Neural cell (in vitro differentiated cells): ENCODE results near the gene PIGK. TPM values are rescaled to one million over a fixed set of nuclear protein-coding genes. Genes with fewer than 3 reads are reported as not detected.

Source experiments
- H2AFZ ChIP-seq: fragments of 200-600, 300-800 bp; sonication (generic), shearing (Covaris generic); 2 replicates; pipeline ENCODE4 v1.6.0; 2014; ENCODE audit warnings: low read depth, mild to moderate bottlenecking, antibody characterized with exemption, low read length, moderate library complexity
- H3F3A ChIP-seq: fragments of 200-600 bp; shearing (Covaris generic); 2 replicates; pipeline ENCODE4 v1.6.1; 2016; ENCODE audit warnings: mild to moderate bottlenecking, moderate library complexity, mixed read lengths, antibody characterized with exemption, low read length; ENCODE audit not compliant: insufficient read depth, poor library complexity, severe bottlenecking
- H3K27ac ChIP-seq: fragments of 200-600, 300-800 bp; sonication (generic), shearing (Covaris generic); 2 replicates; pipeline ENCODE4 v1.5.1; 2014; ENCODE audit warnings: mild to moderate bottlenecking, low read length, moderate library complexity
- H3K27me3 ChIP-seq: fragments of 300-800, 200-600 bp; sonication (generic), shearing (Covaris generic); 2 replicates; pipeline ENCODE4 v1.6.0; 2014; ENCODE audit warnings: mild to moderate bottlenecking, low read depth, low read length, moderate library complexity; ENCODE audit not compliant: insufficient read depth
- H3K36me3 ChIP-seq: fragments of 300-800, 200-600 bp; sonication (generic), shearing (Covaris generic); 2 replicates; pipeline ENCODE4 v1.5.1; 2014; ENCODE audit warnings: mild to moderate bottlenecking, antibody characterized with exemption, low read length, moderate library complexity; ENCODE audit not compliant: insufficient read depth
- H3K4me2 ChIP-seq: fragments of 300-800, 200-600 bp; sonication (generic), shearing (Covaris generic); 2 replicates; pipeline ENCODE4 v1.6.0; 2014; ENCODE audit warnings: mild to moderate bottlenecking, low read length
- H3K4me3 ChIP-seq: fragments of 300-800, 200-600 bp; sonication (generic), shearing (Covaris generic); 2 replicates; pipeline ENCODE4 v1.5.1; 2014; ENCODE audit warnings: mild to moderate bottlenecking, low read length, moderate library complexity
- H3K79me2 ChIP-seq: fragments of 200-600 bp; shearing (Covaris generic); replicated peaks from 2 replicates; pipeline ENCODE4 v1.6.0; 2014; ENCODE audit warnings: mild to moderate bottlenecking, low read length, moderate library complexity; ENCODE audit not compliant: insufficient read depth
- H3K9ac ChIP-seq: fragments of 300-800, 200-600 bp; sonication (generic), shearing (Covaris generic); 2 replicates; pipeline ENCODE4 v1.6.1; 2016; ENCODE audit warnings: mild to moderate bottlenecking, low read length, mixed read lengths
- H3K9me2 ChIP-seq: fragments of 200-600 bp; shearing (Covaris generic); 2 replicates; pipeline ENCODE4 v1.6.1; 2016; ENCODE audit warnings: mild to moderate bottlenecking, low read length, mixed read lengths; ENCODE audit not compliant: insufficient read depth
- H3K9me3 ChIP-seq: fragments of 200-600, 300-800 bp; sonication (generic), shearing (Covaris generic); 2 replicates; pipeline ENCODE4 v1.6.1; 2016; ENCODE audit warnings: mild to moderate bottlenecking, mixed run types, low read length, moderate library complexity, mixed read lengths
- H4K20me1 ChIP-seq: fragments of 200-600 bp; shearing (Covaris generic); 2 replicates; pipeline ENCODE4 v1.6.1; 2016; ENCODE audit warnings: mild to moderate bottlenecking, mixed run types; ENCODE audit not compliant: insufficient read depth
- CTCF ChIP-seq: fragments of 450-650 bp; IDR thresholded peaks from 2 replicates; pipeline ENCODE4 v1.5.1; 2014; ENCODE audit warnings: antibody characterized with exemption, mild to moderate bottlenecking, moderate library complexity; ENCODE audit not compliant: poor library complexity, severe bottlenecking
- EP300 ChIP-seq: fragments of 450-650 bp; conservative IDR thresholded peaks from 2 replicates; pipeline ENCODE4 v1.6.1; 2014; ENCODE audit warnings: antibody characterized with exemption, mild to moderate bottlenecking, moderate library complexity; ENCODE audit not compliant: poor library complexity, severe bottlenecking
- EZH2 ChIP-seq: fragments of 200-600, 300-800 bp; shearing (Covaris generic), sonication (generic); IDR thresholded peaks from 2 replicates; pipeline ENCODE4 v1.6.1; 2014; ENCODE audit warnings: antibody characterized with exemption, low read length, borderline replicate concordance, mild to moderate bottlenecking; ENCODE audit not compliant: insufficient read depth, poor library complexity, severe bottlenecking
- MXI1 ChIP-seq: fragments of 450-650 bp; conservative IDR thresholded peaks from 2 replicates; pipeline ENCODE4 v1.6.1; 2014; ENCODE audit warnings: antibody characterized with exemption, mild to moderate bottlenecking; ENCODE audit not compliant: poor library complexity, severe bottlenecking
- POLR2AphosphoS5 ChIP-seq: IDR thresholded peaks from 2 replicates; pipeline ENCODE4 v1.6.1; 2012
- RAD21 ChIP-seq: fragments of 450-650 bp; conservative IDR thresholded peaks from 2 replicates; pipeline ENCODE4 v1.6.1; 2014; ENCODE audit warnings: antibody characterized with exemption, mild to moderate bottlenecking, moderate library complexity
- SMC3 ChIP-seq: fragments of 450-650 bp; conservative IDR thresholded peaks from 2 replicates; pipeline ENCODE4 v1.6.1; 2014; ENCODE audit warnings: antibody characterized with exemption, mild to moderate bottlenecking, moderate library complexity; ENCODE audit not compliant: poor library complexity
- TAF1 ChIP-seq: IDR thresholded peaks from 2 replicates; pipeline ENCODE4 v1.6.1; 2012; ENCODE audit warnings: low read depth
- polyA plus RNA-seq: library from polyadenylated mRNA; depleted of rRNA; stranded (reverse); fragments of >200 nt; gene quantifications from 2 replicates; pipeline ENCODE4 v1.2.3, GENCODE V29; 2014
- TF ChIP-seq, protein P1 (sequence below): IDR thresholded peaks from 2 replicates; pipeline ENCODE4 v1.6.1; 2012; ENCODE audit warnings: borderline replicate concordance

The PIGK gene
- polyA plus RNA-seq, 1 donor from 2014 or later: 24.3 TPM

DNA sequence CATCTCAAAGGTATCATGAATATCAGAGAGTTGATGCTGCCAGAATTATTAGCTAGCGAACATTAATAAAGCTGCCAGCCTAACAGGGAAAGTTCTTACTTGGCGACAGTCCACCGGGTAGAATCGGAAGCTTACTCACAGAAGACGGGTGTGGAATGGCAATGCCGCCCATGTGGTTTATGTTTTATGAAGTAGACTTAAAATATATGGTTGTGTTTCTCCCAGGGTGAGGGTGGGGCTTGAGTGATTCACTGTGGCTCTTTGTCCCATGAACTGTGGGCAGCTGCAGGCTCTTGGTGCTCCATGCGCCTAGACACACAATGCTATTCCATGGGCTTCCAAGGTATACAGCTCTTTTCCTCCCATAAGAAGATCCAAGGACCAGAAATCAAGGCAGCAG lies 162.7 kb downstream of the PIGK start:
- H3K4me3 ChIP-seq: no peak overlapping the region
- no peaks in the 10 kb centered on the region for H3K27me3 ChIP-seq
- H3K79me2 ChIP-seq: no peaks in the 10 kb centered on the region
- peaks cover 3% of the 10 kb centered on the region for H3K36me3 ChIP-seq
- TF ChIP-seq POLR2AphosphoS5: no peak
- TF ChIP-seq SMC3: no peak
- no peak for TF ChIP-seq TAF1
- TF ChIP-seq CTCF: no peak
- no peak for TF ChIP-seq MXI1
- no peak for TF ChIP-seq RAD21
- TF ChIP-seq, protein P1, sequence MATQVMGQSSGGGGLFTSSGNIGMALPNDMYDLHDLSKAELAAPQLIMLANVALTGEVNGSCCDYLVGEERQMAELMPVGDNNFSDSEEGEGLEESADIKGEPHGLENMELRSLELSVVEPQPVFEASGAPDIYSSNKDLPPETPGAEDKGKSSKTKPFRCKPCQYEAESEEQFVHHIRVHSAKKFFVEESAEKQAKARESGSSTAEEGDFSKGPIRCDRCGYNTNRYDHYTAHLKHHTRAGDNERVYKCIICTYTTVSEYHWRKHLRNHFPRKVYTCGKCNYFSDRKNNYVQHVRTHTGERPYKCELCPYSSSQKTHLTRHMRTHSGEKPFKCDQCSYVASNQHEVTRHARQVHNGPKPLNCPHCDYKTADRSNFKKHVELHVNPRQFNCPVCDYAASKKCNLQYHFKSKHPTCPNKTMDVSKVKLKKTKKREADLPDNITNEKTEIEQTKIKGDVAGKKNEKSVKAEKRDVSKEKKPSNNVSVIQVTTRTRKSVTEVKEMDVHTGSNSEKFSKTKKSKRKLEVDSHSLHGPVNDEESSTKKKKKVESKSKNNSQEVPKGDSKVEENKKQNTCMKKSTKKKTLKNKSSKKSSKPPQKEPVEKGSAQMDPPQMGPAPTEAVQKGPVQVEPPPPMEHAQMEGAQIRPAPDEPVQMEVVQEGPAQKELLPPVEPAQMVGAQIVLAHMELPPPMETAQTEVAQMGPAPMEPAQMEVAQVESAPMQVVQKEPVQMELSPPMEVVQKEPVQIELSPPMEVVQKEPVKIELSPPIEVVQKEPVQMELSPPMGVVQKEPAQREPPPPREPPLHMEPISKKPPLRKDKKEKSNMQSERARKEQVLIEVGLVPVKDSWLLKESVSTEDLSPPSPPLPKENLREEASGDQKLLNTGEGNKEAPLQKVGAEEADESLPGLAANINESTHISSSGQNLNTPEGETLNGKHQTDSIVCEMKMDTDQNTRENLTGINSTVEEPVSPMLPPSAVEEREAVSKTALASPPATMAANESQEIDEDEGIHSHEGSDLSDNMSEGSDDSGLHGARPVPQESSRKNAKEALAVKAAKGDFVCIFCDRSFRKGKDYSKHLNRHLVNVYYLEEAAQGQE: no peak
- no peak for TF ChIP-seq EP300
- TF ChIP-seq EZH2: no peak
- no peaks in the 10 kb centered on the region for H4K20me1 ChIP-seq
- no peaks in the 10 kb centered on the region for H3K9me2 ChIP-seq
- H3K9ac ChIP-seq: no peak overlapping the region
- no peak overlapping the region for H2AFZ ChIP-seq
- no peaks in the 10 kb centered on the region for H3F3A ChIP-seq
- no peaks in the 10 kb centered on the region for H3K9me3 ChIP-seq
- H3K4me2 ChIP-seq: no peak overlapping the region
- H3K27ac ChIP-seq: no peak overlapping the region

DNA sequence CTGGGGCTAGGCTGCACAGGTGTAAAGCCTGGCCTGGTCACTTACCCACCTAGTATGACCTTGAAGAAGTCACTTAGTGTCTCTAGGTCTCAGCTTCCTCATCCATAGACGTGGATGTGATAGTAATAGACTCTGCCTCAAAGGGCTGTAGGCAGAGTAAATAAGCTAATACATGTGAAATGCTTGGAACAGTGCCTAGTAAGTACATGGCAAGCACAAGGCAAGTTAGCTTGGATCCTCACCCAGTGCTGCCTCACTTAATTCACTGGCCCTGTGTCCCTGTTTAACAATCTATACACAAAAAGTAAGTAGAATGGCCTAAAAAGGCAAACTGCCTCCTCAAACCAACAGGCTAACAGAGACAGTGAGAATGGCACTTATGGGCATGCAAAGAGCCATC lies 167.8 kb downstream of the PIGK start:
- Histone ChIP-seq H3K9me3 (no peaks in the 10 kb centered on the region), H3K27ac (no peak overlapping the region), H3F3A (no peaks in the 10 kb centered on the region), H3K27me3 (no peaks in the 10 kb centered on the region), H4K20me1 (no peaks in the 10 kb centered on the region), H3K36me3 (peaks cover 3% of the 10 kb centered on the region), H3K4me2 (no peak overlapping the region), H3K79me2 (no peaks in the 10 kb centered on the region), H2AFZ (no peak overlapping the region), H3K9me2 (no peaks in the 10 kb centered on the region), H3K4me3 (no peak overlapping the region), H3K9ac (no peak overlapping the region)
- TF ChIP-seq EP300: no peak
- no peak for TF ChIP-seq CTCF
- no peak for TF ChIP-seq RAD21
- no peak for TF ChIP-seq TAF1
- no peak for TF ChIP-seq POLR2AphosphoS5
- no peak for TF ChIP-seq MXI1
- TF ChIP-seq, protein P1: no peak
- no peak for TF ChIP-seq EZH2
- no peak for TF ChIP-seq SMC3
